A549 (cell line): ENCODE measurements around the gene UBE2U.

Experiments
- MAFK ChIP-seq: fragments of 450-650 bp; IDR thresholded peaks from 2 replicates; pipeline ENCODE4 v1.6.1; 2014; ENCODE audit not compliant: partially characterized antibody
- NFE2L2 ChIP-seq: fragments of 150-350 bp; conservative IDR thresholded peaks from 2 replicates; pipeline ENCODE4 v1.6.1; 2014; ENCODE audit warnings: low read length
- ZSCAN20 ChIP-seq: fragments of 250-450 bp; sonication (Bioruptor Pico); IDR thresholded peaks from 2 replicates; pipeline ENCODE4 v1.8.0; 2022; ENCODE audit warnings: mild to moderate bottlenecking, moderate library complexity

GRCh38 chr1:64241069-64241468, 37.6 kb downstream of the UBE2U start:
- TF ChIP-seq ZSCAN20 (CRISPR knock-in tag) (0 out of 2 replicates have a peak, but pooled peaks have one; percentile 49), NFE2L2 (no peak), MAFK (no peak)
